RWPE1 (cell line): ENCODE data around the gene RPL19.

Experiments used
- CTCF ChIA-PET: fragments of 350-600 bp; sonication (Branson Sonifier 250); formaldehyde crosslinking; extraction: SDS; loops from one replicate; lab custom pipeline; 2021; lab: Yijun Ruan, JAX
- POLR2A ChIA-PET: fragments of 400-600 bp; formaldehyde crosslinking; extraction: SDS; loops from one replicate; lab custom pipeline; 2020; ENCODE audit warnings: antibody characterized with exemption; ENCODE audit not compliant: low non-redundant PET; lab: Yijun Ruan, JAX
- DNase-seq: peaks from one replicate; pipeline ENCODE4 v3.0.0; 2012; ENCODE audit warnings: low spot score
- H3K27ac ChIP-seq: fragments of 450-650 bp; 2 replicates; pipeline ENCODE4 v1.5.1; 2017
- CTCF ChIP-seq: fragments of 450-650 bp; conservative IDR thresholded peaks from 2 replicates; pipeline ENCODE4 v1.5.1; 2017; ENCODE audit warnings: low read depth, mild to moderate bottlenecking

Gene RPL19

DNA sequence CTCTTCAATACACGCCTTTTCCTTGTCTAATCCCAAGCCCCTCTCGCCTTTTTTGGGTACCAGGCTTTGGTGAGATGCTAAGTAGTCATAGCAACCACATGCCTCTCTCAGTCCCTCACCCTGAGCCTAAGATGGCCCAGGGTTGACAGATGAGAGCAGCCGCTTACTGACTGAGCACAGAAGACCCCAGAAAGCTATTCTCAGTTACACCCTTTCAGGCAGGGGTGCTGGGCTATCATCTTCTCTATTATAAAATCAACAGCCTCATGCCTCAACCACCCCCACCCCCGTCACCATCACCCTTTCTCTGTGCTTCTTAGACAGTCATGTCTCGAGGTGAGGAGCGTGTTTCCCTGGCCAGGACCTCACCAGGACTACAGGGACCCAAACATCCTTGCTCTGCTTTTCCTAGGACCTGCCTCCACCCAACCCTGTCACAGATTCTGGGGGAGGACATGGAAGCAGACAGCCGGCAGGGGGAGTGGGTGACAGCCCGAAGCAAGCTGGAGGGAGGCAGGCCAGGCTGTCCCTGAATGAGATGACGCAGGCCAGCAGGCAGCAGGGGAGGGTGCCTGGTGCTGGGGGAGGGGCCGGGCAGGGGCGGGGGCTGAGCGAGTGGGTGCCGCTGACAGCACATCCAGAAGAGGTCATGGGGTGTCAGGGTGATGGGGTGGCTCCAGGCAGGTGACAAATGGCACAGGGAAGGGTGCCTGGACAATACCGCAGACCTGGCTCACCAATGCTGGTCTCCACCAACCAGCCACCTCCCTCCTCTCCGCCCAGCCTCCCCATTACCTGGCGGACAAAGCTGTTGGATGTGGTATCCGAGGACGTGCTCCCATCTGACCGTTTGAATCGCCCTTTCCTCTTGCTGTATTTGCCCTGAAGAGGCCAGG is 5.7 kb upstream of the RPL19 start:
- peak overlapping the region; percentile 88 for H3K27ac ChIP-seq
- ChIA-PET CTCF (interaction anchor here (0.6 to 1.6 kb wide), 7 partner anchors 12 to 256 kb away, joined by 3 to 10 read pairs (median 4); no protein-coding TSS in a partner anchor), POLR2A (no interaction called here)
- no peak for TF ChIP-seq CTCF
- no peak for DNase-seq

GRCh38 chr17:39194985-39195524 is 5.0 kb upstream of the RPL19 start:
- ChIA-PET CTCF (interaction anchor here (0.6 to 1.6 kb wide), 6 partner anchors 12 to 256 kb away, joined by 3 to 10 read pairs (median 6); no protein-coding TSS in a partner anchor), POLR2A (no interaction called here)
- peak overlapping the region; percentile 88 for H3K27ac ChIP-seq
- TF ChIP-seq CTCF = no peak
- no peak for DNase-seq

- no peak for DNase-seq
- ChIA-PET CTCF (interaction anchor here (0.5 to 1.6 kb wide), 5 partner anchors 21 to 261 kb away, joined by 3 to 10 read pairs (median 5); no protein-coding TSS in a partner anchor), POLR2A (no interaction called here)
- no peak for TF ChIP-seq CTCF
- H3K27ac ChIP-seq = peak overlapping the region; percentile 88
Observed at GRCh38 chr17:39195568-39196160, 4.4 kb upstream of the RPL19 start.

- ChIA-PET POLR2A (no interaction called here), CTCF (interaction anchor here (0.6 to 1.6 kb wide), 3 partner anchors 21 to 49 kb away, joined by 3 to 10 read pairs (median 8); no protein-coding TSS in a partner anchor)
- H3K27ac ChIP-seq = peak overlapping the region; percentile 88
- no peak for DNase-seq
- no peak for TF ChIP-seq CTCF
Observed at GRCh38 chr17:39196241-39196807, 3.8 kb upstream of the RPL19 start.

GRCh38 chr17:39196808-39197291 is 3.2 kb upstream of the RPL19 start:
- ChIA-PET CTCF (interaction anchor here (0.6 kb wide), 2 partner anchors 43 to 214 kb away, joined by 3 to 4 read pairs; no protein-coding TSS in a partner anchor), POLR2A (interaction anchor here (0.5 kb wide), 1 partner anchor 147 kb away, joined by 3 read pairs; no protein-coding TSS in a partner anchor)
- peak overlapping the region; percentile 88 for H3K27ac ChIP-seq
- DNase-seq = peak; percentile 54
- no peak for TF ChIP-seq CTCF
